Smooth muscle cell (in vitro differentiated cells): ENCODE data around the gene PTPRT. TPM values are rescaled to one million over a fixed set of nuclear protein-coding genes. Genes with fewer than 3 reads are reported as not detected.

Experiments used
- DNase-seq: peaks from one replicate; lab custom pipeline; 2025; ENCODE audit not compliant: unreplicated experiment; lab: John Stamatoyannopoulos, UW
- H2AFZ ChIP-seq: fragments of 200-600 bp; sonication (generic); 2 replicates; pipeline ENCODE4 v1.6.0; 2016; ENCODE audit warnings: antibody characterized with exemption, low read depth, mild to moderate bottlenecking
- H3F3A ChIP-seq: fragments of 200-600 bp; sonication (generic); 2 replicates; pipeline ENCODE4 v1.6.0; 2017; ENCODE audit warnings: antibody characterized with exemption, low read depth
- H3K27ac ChIP-seq: fragments of 200-600 bp; sonication (generic); 2 replicates; pipeline ENCODE4 v1.5.1; 2016; ENCODE audit warnings: low read depth, mild to moderate bottlenecking
- H3K27me3 ChIP-seq: fragments of 200-600 bp; sonication (generic); 2 replicates; pipeline ENCODE4 v1.6.1; 2016; ENCODE audit warnings: low read depth, mild to moderate bottlenecking
- H3K36me3 ChIP-seq: fragments of 200-600 bp; sonication (generic); 2 replicates; pipeline ENCODE4 v1.5.1; 2016; ENCODE audit warnings: low read depth
- H3K4me1 ChIP-seq: fragments of 200-600 bp; sonication (generic); 2 replicates; pipeline ENCODE4 v1.5.1; 2016; ENCODE audit warnings: low read depth
- H3K4me2 ChIP-seq: fragments of 200-600 bp; sonication (generic); 2 replicates; pipeline ENCODE4 v1.6.0; 2016; ENCODE audit warnings: mild to moderate bottlenecking
- H3K4me3 ChIP-seq: fragments of 200-600 bp; sonication (generic); 2 replicates; pipeline ENCODE4 v1.5.1; 2016; ENCODE audit warnings: mild to moderate bottlenecking
- H3K79me2 ChIP-seq: fragments of 200-600 bp; sonication (generic); 2 replicates; pipeline ENCODE4 v1.6.0; 2016; ENCODE audit warnings: low read depth, mild to moderate bottlenecking
- H3K9ac ChIP-seq: fragments of 200-600 bp; sonication (generic); 2 replicates; pipeline ENCODE4 v1.6.0; 2016; ENCODE audit warnings: low read depth
- H3K9me3 ChIP-seq: fragments of 200-600 bp; sonication (generic); replicated peaks from 2 replicates; pipeline ENCODE4 v1.5.1; 2016; ENCODE audit warnings: low read depth
- H4K20me1 ChIP-seq: fragments of 200-600 bp; sonication (generic); 2 replicates; pipeline ENCODE4 v1.6.0; 2016; ENCODE audit warnings: low read depth
- CTCF ChIP-seq: fragments of 200-600 bp; sonication (generic); IDR thresholded peaks from 2 replicates; pipeline ENCODE4 v1.5.1; 2017; ENCODE audit warnings: borderline replicate concordance, mild to moderate bottlenecking, antibody characterized with exemption; ENCODE audit not compliant: insufficient read depth, poor library complexity, severe bottlenecking
- WGBS: methylation state at CpG from one replicate; pipeline ENCODE4 v1.1.7; 2016; ENCODE audit warnings: low lambda C conversion rate; 5-methylcytosine and 5-hydroxymethylcytosine counted together
- polyA plus RNA-seq: library from polyadenylated mRNA; unstranded; fragments of >200 nt; fragmentation: Nextera tagmentation; extraction: Ambion mirVana; gene quantifications from 2 replicates; pipeline ENCODE4 v1.2.1, GENCODE V29; 2016
- total RNA-seq: library from RNA; depleted of rRNA; stranded (reverse); fragments of >200 nt; gene quantifications from 2 replicates; pipeline ENCODE4 v1.2.3, GENCODE V29; 2014

Gene PTPRT
- total and polyA plus RNA-seq, 2 experiments from 2014 or later: 0.99 to 2.1 TPM

- no peaks in the 10 kb centered on the region for H3K79me2 ChIP-seq
- peaks cover 22% of the 10 kb centered on the region for H3K27me3 ChIP-seq
- H3K27ac ChIP-seq: no peak overlapping the region
- no peaks in the 10 kb centered on the region for H3K4me1 ChIP-seq
- H2AFZ ChIP-seq: no peak overlapping the region
- no peak for DNase-seq
- H3K36me3 ChIP-seq: no peaks in the 10 kb centered on the region
- 81% methylated on average over 2 of the region's 2 CpGs for WGBS
- no peak overlapping the region for H3K4me3 ChIP-seq
- no peaks in the 10 kb centered on the region for H3F3A ChIP-seq
- no peaks in the 10 kb centered on the region for H4K20me1 ChIP-seq
- H3K9me3 ChIP-seq: no peaks in the 10 kb centered on the region
- TF ChIP-seq CTCF: no peak
- no peak overlapping the region for H3K4me2 ChIP-seq
- no peak overlapping the region for H3K9ac ChIP-seq
Measured at GRCh38 chr20:42095221-42095620, 1094.5 kb downstream of the PTPRT start.

- WGBS: 91% methylated on average over 14 of the region's 14 CpGs
- Histone ChIP-seq H3K36me3 (no peaks in the 10 kb centered on the region), H3K27me3 (peaks cover 22% of the 10 kb centered on the region), H3K4me1 (no peaks in the 10 kb centered on the region), H2AFZ (no peak overlapping the region), H3K27ac (no peak overlapping the region), H3K4me3 (no peak overlapping the region), H3K79me2 (no peaks in the 10 kb centered on the region), H4K20me1 (no peaks in the 10 kb centered on the region), H3K9me3 (no peaks in the 10 kb centered on the region), H3K9ac (no peak overlapping the region), H3F3A (no peaks in the 10 kb centered on the region), H3K4me2 (no peak overlapping the region)
- DNase-seq: no peak
- TF ChIP-seq CTCF: no peak
Measured at GRCh38 chr20:42093542-42094440, 1095.9 kb downstream of the PTPRT start.

- H3K4me3 ChIP-seq: no peak overlapping the region
- DNase-seq: no peak
- H3K27me3 ChIP-seq: peaks cover 22% of the 10 kb centered on the region
- no peak overlapping the region for H3K4me2 ChIP-seq
- no peaks in the 10 kb centered on the region for H3F3A ChIP-seq
- no peaks in the 10 kb centered on the region for H3K36me3 ChIP-seq
- 88% methylated on average over 4 of the region's 4 CpGs for WGBS
- TF ChIP-seq CTCF: no peak
- no peak overlapping the region for H3K9ac ChIP-seq
- no peak overlapping the region for H3K27ac ChIP-seq
- H3K79me2 ChIP-seq: no peaks in the 10 kb centered on the region
- no peak overlapping the region for H2AFZ ChIP-seq
- no peaks in the 10 kb centered on the region for H4K20me1 ChIP-seq
- no peaks in the 10 kb centered on the region for H3K9me3 ChIP-seq
- no peaks in the 10 kb centered on the region for H3K4me1 ChIP-seq
Measured at GRCh38 chr20:42093041-42093440, 1096.7 kb downstream of the PTPRT start.
